ENCODE results near the gene AQP7. TPM values are rescaled to one million over a fixed set of nuclear protein-coding genes. Genes with fewer than 3 reads are reported as not detected.

AQP7 gene
- total and polyA plus RNA-seq, 7 experiments from 2014 or later = 0.32 to 1.9 (median 0.87) TPM; not detected in 1

DNA sequence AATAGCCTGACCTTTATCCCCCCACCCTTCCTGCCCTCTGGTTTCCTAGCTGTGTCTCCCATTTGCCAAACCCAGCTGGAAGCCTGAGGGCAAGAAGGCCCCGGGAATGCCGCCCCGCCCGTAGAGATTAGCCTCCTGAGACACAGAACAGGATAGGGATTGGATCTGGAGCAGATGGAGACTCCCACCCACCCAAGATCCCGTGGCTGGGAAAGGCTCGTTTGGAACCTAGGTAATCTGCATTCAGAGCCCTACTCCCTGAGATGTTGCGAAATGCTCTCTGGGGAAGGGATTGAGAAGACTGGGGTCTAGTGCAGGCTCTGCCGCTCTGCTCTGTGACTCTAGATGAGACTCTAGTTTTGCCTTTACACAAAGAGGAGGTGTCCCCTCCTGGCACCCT is 34.1 kb upstream of the AQP7 start:
- intact Hi-C loops (cut with micrococcal nuclease) = no loop called here
- peaks cover 0 to 1% (median 0%) of the 10 kb centered on the region in 11 donors for H3K9me3 Mint-ChIP-seq

GRCh38 chr9:33435821-33436277 is 33.5 kb upstream of the AQP7 start:
- Histone ChIP-seq H3K9me3 (ENCODE audit: control insufficient read depth in 2 of 3, low read length in 3 of 3) (no peaks in the 10 kb centered on the region), H3K4me3 (ENCODE audit: low read length) (no peak overlapping the region), H3K27me3 (ENCODE audit: control insufficient read depth in 2 of 2, insufficient read depth in 2 of 2, low read length in 2 of 2) (no peaks in the 10 kb centered on the region), H3K27ac (ENCODE audit: low read depth, low read length) (no peak overlapping the region), H3K36me3 (ENCODE audit: control insufficient read depth in 2 of 3, insufficient read depth in 3 of 3, low read length in 3 of 3) (peaks cover 0 to 8% (median 0%) of the 10 kb centered on the region in 3 experiments), H3K4me1 (ENCODE audit: control insufficient read depth in 2 of 2, insufficient read depth in 2 of 2, low read length in 2 of 2) (no peaks in the 10 kb centered on the region)
- intact Hi-C loops (cut with micrococcal nuclease) = no loop called here
- POLR2A ChIA-PET = interaction anchor here (0.9 kb wide), 1 partner anchor 25 kb away, joined by 3 read pairs; no protein-coding TSS in a partner anchor
- no peak for DNase-seq
- Mint-ChIP-seq H3K4me1 (peaks cover 0 to 58% (median 10%) of the 10 kb centered on the region in 7 donors), H3K36me3 (peaks cover 0 to 11% (median 6%) of the 10 kb centered on the region in 5 donors), H3K9me3 (peaks cover 0 to 1% (median 0%) of the 10 kb centered on the region in 11 donors), H3K27me3 (no peaks in the 10 kb centered on the region), H3K4me3 (no peak overlapping the region), H3K27ac (peak overlapping the region in 5 of 9 donors; percentile 16 to 78 (median 49))
- ATAC-seq = no peak
- CTCF ChIA-PET = interaction anchor here (0.7 kb wide), 1 partner anchor 25 kb away, joined by 3 read pairs; no protein-coding TSS in a partner anchor

More for the DNA sequence above, 34.1 kb upstream of the AQP7 start:
- Mint-ChIP-seq H3K36me3 (peaks cover 0 to 15% (median 6%) of the 10 kb centered on the region in 5 donors), H3K27me3 (no peaks in the 10 kb centered on the region), H3K4me1 (peaks cover 0 to 61% (median 10%) of the 10 kb centered on the region in 7 donors), H3K27ac (peak overlapping the region in 2 of 9 donors; percentile 51 to 57), H3K4me3 (peak overlapping the region in 1 of 10 donors; percentile 49)
- ChIA-PET CTCF (interaction anchor here (0.7 to 1.9 kb wide), 2 partner anchors 11 to 26 kb away, joined by 3 to 7 read pairs; partner anchors contain the start of gene AQP3), POLR2A (no interaction called here)
- ATAC-seq (no peak), DNase-seq (no peak)
- H3K9me3 ChIP-seq (ENCODE audit: control insufficient read depth in 2 of 3, low read length in 3 of 3) = no peaks in the 10 kb centered on the region
- no peak overlapping the region for H3K27ac ChIP-seq (ENCODE audit: low read depth, low read length)
- no peaks in the 10 kb centered on the region for H3K4me1 ChIP-seq (ENCODE audit: control insufficient read depth in 2 of 2, insufficient read depth in 2 of 2, low read length in 2 of 2)
- H3K27me3 ChIP-seq (ENCODE audit: control insufficient read depth in 2 of 2, insufficient read depth in 2 of 2, low read length in 2 of 2) = no peaks in the 10 kb centered on the region
- no peak overlapping the region for H3K4me3 ChIP-seq (ENCODE audit: low read length)
- H3K36me3 ChIP-seq (ENCODE audit: control insufficient read depth in 2 of 3, insufficient read depth in 3 of 3, low read length in 3 of 3) = peaks cover 0 to 12% (median 0%) of the 10 kb centered on the region in 3 experiments

GRCh38 chr9:33434317-33435105 is 32.1 kb upstream of the AQP7 start:
- peaks cover 0 to 1% (median 0%) of the 10 kb centered on the region in 11 donors for H3K9me3 Mint-ChIP-seq
- peaks cover 0 to 48% (median 6%) of the 10 kb centered on the region in 7 donors for H3K4me1 Mint-ChIP-seq
- peaks cover 0 to 5% (median 0%) of the 10 kb centered on the region in 5 donors for H3K36me3 Mint-ChIP-seq
- ATAC-seq (no peak), DNase-seq (no peak)
- H3K36me3 ChIP-seq (ENCODE audit: control insufficient read depth in 2 of 3, insufficient read depth in 3 of 3, low read length in 3 of 3) = no peaks in the 10 kb centered on the region
- intact Hi-C loops (cut with micrococcal nuclease) = no loop called here
- no peak overlapping the region for H3K27ac ChIP-seq (ENCODE audit: low read depth, low read length)
- no peaks in the 10 kb centered on the region for H3K27me3 Mint-ChIP-seq
- H3K4me3 Mint-ChIP-seq = no peak overlapping the region
- no peak overlapping the region for H3K4me3 ChIP-seq (ENCODE audit: low read length)
- H3K27me3 ChIP-seq (ENCODE audit: control insufficient read depth in 2 of 2, insufficient read depth in 2 of 2, low read length in 2 of 2) = no peaks in the 10 kb centered on the region
- ChIA-PET POLR2A (interaction anchor here (0.9 to 1.1 kb wide), 2 partner anchors 17 to 18 kb away, joined by 3 to 4 read pairs; no protein-coding TSS in a partner anchor), CTCF (interaction anchor here (1.3 to 2.7 kb wide), 2 partner anchors 18 to 59 kb away, joined by 3 to 8 read pairs; no protein-coding TSS in a partner anchor)
- H3K4me1 ChIP-seq (ENCODE audit: control insufficient read depth in 2 of 2, insufficient read depth in 2 of 2, low read length in 2 of 2) = no peaks in the 10 kb centered on the region
- H3K27ac Mint-ChIP-seq = peak overlapping the region in 1 of 9 donors; percentile 29
- no peaks in the 10 kb centered on the region for H3K9me3 ChIP-seq (ENCODE audit: control insufficient read depth in 2 of 3, low read length in 3 of 3)

DNA sequence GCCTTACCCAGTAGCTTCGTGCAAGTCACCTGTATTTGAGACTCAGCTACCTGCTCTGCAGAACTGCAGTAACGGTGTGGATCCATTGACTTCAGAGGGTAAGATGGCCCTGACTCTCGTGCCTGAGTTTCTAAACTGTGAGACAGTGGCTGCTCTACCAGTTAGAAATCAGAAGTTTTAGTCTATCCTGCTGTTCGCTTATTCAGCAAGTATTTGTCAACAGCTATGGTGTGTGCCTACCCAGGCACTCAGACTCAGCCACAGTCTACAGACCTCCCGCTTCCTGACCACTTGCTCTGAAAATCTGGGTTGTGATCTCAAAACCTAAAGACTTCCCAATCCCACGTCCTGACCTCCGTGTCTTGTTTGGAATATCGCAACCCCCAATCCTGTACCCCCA is 31.5 kb upstream of the AQP7 start:
- Histone ChIP-seq H3K36me3 (ENCODE audit: control insufficient read depth in 2 of 3, insufficient read depth in 3 of 3, low read length in 3 of 3) (no peaks in the 10 kb centered on the region), H3K4me1 (ENCODE audit: control insufficient read depth in 2 of 2, insufficient read depth in 2 of 2, low read length in 2 of 2) (no peaks in the 10 kb centered on the region), H3K4me3 (ENCODE audit: low read length) (no peak overlapping the region), H3K9me3 (ENCODE audit: control insufficient read depth in 2 of 3, low read length in 3 of 3) (no peaks in the 10 kb centered on the region), H3K27me3 (ENCODE audit: control insufficient read depth in 2 of 2, insufficient read depth in 2 of 2, low read length in 2 of 2) (no peaks in the 10 kb centered on the region), H3K27ac (ENCODE audit: low read depth, low read length) (no peak overlapping the region)
- ATAC-seq (no peak), DNase-seq (no peak)
- peaks cover 0 to 1% (median 0%) of the 10 kb centered on the region in 11 donors for H3K9me3 Mint-ChIP-seq
- peaks cover 0 to 5% (median 0%) of the 10 kb centered on the region in 5 donors for H3K36me3 Mint-ChIP-seq
- ChIA-PET POLR2A (no interaction called here), CTCF (interaction anchor here (1.3 to 2.7 kb wide), 2 partner anchors 17 to 58 kb away, joined by 3 to 8 read pairs; no protein-coding TSS in a partner anchor)
- H3K27me3 Mint-ChIP-seq = no peaks in the 10 kb centered on the region
- intact Hi-C loops (cut with micrococcal nuclease) = no loop called here
- peaks cover 0 to 42% (median 4%) of the 10 kb centered on the region in 7 donors for H3K4me1 Mint-ChIP-seq
- H3K27ac Mint-ChIP-seq = no peak overlapping the region
- no peak overlapping the region for H3K4me3 Mint-ChIP-seq

- Mint-ChIP-seq H3K4me1 (peaks cover 0 to 30% (median 0%) of the 10 kb centered on the region in 7 donors), H3K36me3 (peaks cover 0 to 1% (median 0%) of the 10 kb centered on the region in 5 donors), H3K4me3 (no peak overlapping the region), H3K27ac (peak overlapping the region in 3 of 9 donors; percentile 7 to 48 (median 23)), H3K9me3 (peaks cover 0 to 2% (median 0%) of the 10 kb centered on the region in 11 donors), H3K27me3 (no peaks in the 10 kb centered on the region)
- Histone ChIP-seq H3K36me3 (ENCODE audit: control insufficient read depth in 2 of 3, insufficient read depth in 3 of 3, low read length in 3 of 3) (no peaks in the 10 kb centered on the region), H3K4me1 (ENCODE audit: control insufficient read depth in 2 of 2, insufficient read depth in 2 of 2, low read length in 2 of 2) (no peaks in the 10 kb centered on the region), H3K27me3 (ENCODE audit: control insufficient read depth in 2 of 2, insufficient read depth in 2 of 2, low read length in 2 of 2) (no peaks in the 10 kb centered on the region), H3K4me3 (ENCODE audit: low read length) (no peak overlapping the region), H3K27ac (ENCODE audit: low read depth, low read length) (no peak overlapping the region), H3K9me3 (ENCODE audit: control insufficient read depth in 2 of 3, low read length in 3 of 3) (no peaks in the 10 kb centered on the region)
- intact Hi-C loops (cut with micrococcal nuclease) = no loop called here
- POLR2A ChIA-PET = interaction anchor here (1.0 to 1.3 kb wide), 5 partner anchors 12 to 28 kb away, joined by 3 to 7 read pairs (median 3); no protein-coding TSS in a partner anchor
- DNase-seq (no peak), ATAC-seq (no peak)
- CTCF ChIA-PET = no interaction called here
These were observed 29.1 kb upstream of the AQP7 start for GRCh38 chr9:33431420-33431819.

DNA sequence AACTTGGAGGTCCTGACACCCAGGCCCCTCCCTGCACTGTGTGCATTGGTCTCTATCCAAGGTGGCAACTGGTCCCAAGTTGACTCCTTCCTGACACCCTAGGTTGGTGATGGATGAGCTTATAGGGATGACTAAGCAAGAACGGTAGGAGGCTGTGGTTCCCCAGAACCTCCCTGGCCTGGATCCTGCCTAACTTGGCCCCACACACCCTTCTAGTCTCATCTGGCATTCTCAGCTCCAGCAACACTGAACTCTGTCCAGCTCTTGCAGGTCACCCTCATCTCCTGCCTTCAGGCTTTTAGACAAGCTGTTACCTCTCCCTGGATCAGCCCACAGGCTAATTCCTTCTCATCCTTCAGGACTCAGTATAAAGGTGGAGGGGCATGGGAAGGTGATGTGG is 28.6 kb upstream of the AQP7 start:
- ATAC-seq (no peak), DNase-seq (no peak)
- H3K36me3 Mint-ChIP-seq = peaks cover 0 to 1% (median 0%) of the 10 kb centered on the region in 5 donors
- Histone ChIP-seq H3K27me3 (ENCODE audit: control insufficient read depth in 2 of 2, insufficient read depth in 2 of 2, low read length in 2 of 2) (no peaks in the 10 kb centered on the region), H3K9me3 (ENCODE audit: control insufficient read depth in 2 of 3, low read length in 3 of 3) (no peaks in the 10 kb centered on the region), H3K36me3 (ENCODE audit: control insufficient read depth in 2 of 3, insufficient read depth in 3 of 3, low read length in 3 of 3) (no peaks in the 10 kb centered on the region), H3K4me3 (ENCODE audit: low read length) (no peak overlapping the region), H3K4me1 (ENCODE audit: control insufficient read depth in 2 of 2, insufficient read depth in 2 of 2, low read length in 2 of 2) (no peaks in the 10 kb centered on the region), H3K27ac (ENCODE audit: low read depth, low read length) (no peak overlapping the region)
- intact Hi-C loops (cut with micrococcal nuclease) = no loop called here
- H3K27me3 Mint-ChIP-seq = no peaks in the 10 kb centered on the region
- peak overlapping the region in 2 of 9 donors; percentile 32 to 82 for H3K27ac Mint-ChIP-seq
- H3K9me3 Mint-ChIP-seq = peaks cover 0 to 2% (median 0%) of the 10 kb centered on the region in 11 donors
- no peak overlapping the region for H3K4me3 Mint-ChIP-seq
- ChIA-PET POLR2A (interaction anchor here (0.6 to 1.3 kb wide), 6 partner anchors 9 to 27 kb away, joined by 3 to 7 read pairs (median 3); partner anchors contain the start of gene AQP3), CTCF (no interaction called here)
- peaks cover 0 to 25% (median 0%) of the 10 kb centered on the region in 7 donors for H3K4me1 Mint-ChIP-seq

All from naive thymus-derived CD4-positive, alpha-beta T cell (primary cell).